Measurements from ENCODE around the gene AGAP1.

Gene AGAP1

GRCh38 chr2:235554385-235554784, 60.5 kb downstream of the AGAP1 start:
- peaks cover 21 to 29% of the 10 kb centered on the region in 2 donors for H3K4me1 ChIP-seq (ENCODE audit: control insufficient read depth in 1 of 2, insufficient read depth in 2 of 2, low read length in 2 of 2)
- no peak overlapping the region for H3K9ac ChIP-seq (ENCODE audit: low read depth in 1 of 2, low read length in 2 of 2)
- no peaks in the 10 kb centered on the region for H3K9me3 ChIP-seq (ENCODE audit: control insufficient read depth in 1 of 2, low read length in 2 of 2)
- no peaks in the 10 kb centered on the region for H3K27me3 ChIP-seq (ENCODE audit: control insufficient read depth in 1 of 2, insufficient read depth in 2 of 2, low read length in 2 of 2)
- no peak overlapping the region for H3K4me3 ChIP-seq (ENCODE audit: low read depth in 1 of 2, low read length in 2 of 2)
- H3K36me3 ChIP-seq (ENCODE audit: control insufficient read depth in 1 of 2, insufficient read depth in 2 of 2, low read length in 2 of 2): no peaks in the 10 kb centered on the region
- H3K27ac ChIP-seq (ENCODE audit: low read depth, low read length): no peak overlapping the region

GRCh38 chr2:235554936-235555335, 61.1 kb downstream of the AGAP1 start:
- no peaks in the 10 kb centered on the region for H3K36me3 ChIP-seq (ENCODE audit: control insufficient read depth in 1 of 2, insufficient read depth in 2 of 2, low read length in 2 of 2)
- no peaks in the 10 kb centered on the region for H3K27me3 ChIP-seq (ENCODE audit: control insufficient read depth in 1 of 2, insufficient read depth in 2 of 2, low read length in 2 of 2)
- H3K4me1 ChIP-seq (ENCODE audit: control insufficient read depth in 1 of 2, insufficient read depth in 2 of 2, low read length in 2 of 2): peaks cover 21 to 29% of the 10 kb centered on the region in 2 donors
- H3K27ac ChIP-seq (ENCODE audit: low read depth, low read length): no peak overlapping the region
- no peaks in the 10 kb centered on the region for H3K9me3 ChIP-seq (ENCODE audit: control insufficient read depth in 1 of 2, low read length in 2 of 2)
- no peak overlapping the region for H3K9ac ChIP-seq (ENCODE audit: low read depth in 1 of 2, low read length in 2 of 2)
- no peak overlapping the region for H3K4me3 ChIP-seq (ENCODE audit: low read depth in 1 of 2, low read length in 2 of 2)

DNA sequence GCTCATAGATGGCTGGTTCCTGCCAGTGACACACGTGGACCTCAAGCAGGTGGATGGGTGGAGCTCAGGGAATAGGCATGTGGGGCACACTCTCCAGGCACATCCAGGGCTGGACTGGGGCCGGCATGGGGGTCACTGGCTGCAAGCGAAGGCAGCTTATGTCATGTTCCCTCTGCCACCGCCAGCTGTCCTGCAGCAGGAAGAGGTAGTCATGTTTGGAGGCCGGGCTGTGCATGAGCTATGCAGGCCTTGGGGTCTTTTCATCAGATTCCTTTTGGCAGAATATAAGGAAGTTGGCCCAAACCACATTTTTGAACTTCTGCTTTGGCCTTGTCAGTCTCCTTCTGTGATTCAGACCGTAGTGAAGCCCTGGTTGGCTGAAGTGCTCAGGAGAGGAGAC, 61.5 kb downstream of the AGAP1 start:
- no peak overlapping the region for H3K4me3 ChIP-seq (ENCODE audit: low read depth in 1 of 2, low read length in 2 of 2)
- no peak overlapping the region for H3K27ac ChIP-seq (ENCODE audit: low read depth, low read length)
- H3K36me3 ChIP-seq (ENCODE audit: control insufficient read depth in 1 of 2, insufficient read depth in 2 of 2, low read length in 2 of 2): no peaks in the 10 kb centered on the region
- no peaks in the 10 kb centered on the region for H3K9me3 ChIP-seq (ENCODE audit: control insufficient read depth in 1 of 2, low read length in 2 of 2)
- peaks cover 25 to 29% of the 10 kb centered on the region in 2 donors for H3K4me1 ChIP-seq (ENCODE audit: control insufficient read depth in 1 of 2, insufficient read depth in 2 of 2, low read length in 2 of 2)
- H3K27me3 ChIP-seq (ENCODE audit: control insufficient read depth in 1 of 2, insufficient read depth in 2 of 2, low read length in 2 of 2): no peaks in the 10 kb centered on the region
- no peak overlapping the region for H3K9ac ChIP-seq (ENCODE audit: low read depth in 1 of 2, low read length in 2 of 2)

GRCh38 chr2:235556086-235556485, 62.2 kb downstream of the AGAP1 start:
- H3K4me3 ChIP-seq (ENCODE audit: low read depth in 1 of 2, low read length in 2 of 2): no peak overlapping the region
- H3K4me1 ChIP-seq (ENCODE audit: control insufficient read depth in 1 of 2, insufficient read depth in 2 of 2, low read length in 2 of 2): peaks cover 32 to 36% of the 10 kb centered on the region in 2 donors
- no peak overlapping the region for H3K27ac ChIP-seq (ENCODE audit: low read depth, low read length)
- no peak overlapping the region for H3K9ac ChIP-seq (ENCODE audit: low read depth in 1 of 2, low read length in 2 of 2)
- no peaks in the 10 kb centered on the region for H3K36me3 ChIP-seq (ENCODE audit: control insufficient read depth in 1 of 2, insufficient read depth in 2 of 2, low read length in 2 of 2)
- H3K9me3 ChIP-seq (ENCODE audit: control insufficient read depth in 1 of 2, low read length in 2 of 2): no peaks in the 10 kb centered on the region
- H3K27me3 ChIP-seq (ENCODE audit: control insufficient read depth in 1 of 2, insufficient read depth in 2 of 2, low read length in 2 of 2): no peaks in the 10 kb centered on the region

DNA sequence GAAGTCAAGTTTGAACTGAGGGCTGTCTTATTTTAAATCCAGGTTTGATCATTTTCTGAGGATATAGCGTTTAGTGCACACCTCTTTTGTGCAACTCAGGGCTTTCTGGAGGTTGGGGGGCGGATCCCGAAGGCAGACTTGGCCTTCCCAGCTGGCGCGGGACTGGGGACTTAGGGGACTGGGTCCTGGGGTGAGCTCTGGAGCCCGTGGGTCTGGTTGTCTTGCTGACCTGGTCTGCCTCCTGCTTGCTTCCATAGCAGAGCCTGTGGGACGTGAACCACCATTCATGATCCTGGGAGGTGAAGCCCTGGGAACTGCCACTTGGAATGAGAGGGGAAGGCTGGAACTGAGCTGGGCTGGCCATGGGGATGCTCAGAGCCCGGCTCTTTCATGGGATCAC, 63.1 kb downstream of the AGAP1 start:
- Histone ChIP-seq H3K9ac (ENCODE audit: low read depth in 1 of 2, low read length in 2 of 2) (no peak overlapping the region), H3K9me3 (ENCODE audit: control insufficient read depth in 1 of 2, low read length in 2 of 2) (no peaks in the 10 kb centered on the region), H3K4me3 (ENCODE audit: low read depth in 1 of 2, low read length in 2 of 2) (no peak overlapping the region), H3K36me3 (ENCODE audit: control insufficient read depth in 1 of 2, insufficient read depth in 2 of 2, low read length in 2 of 2) (no peaks in the 10 kb centered on the region), H3K27ac (ENCODE audit: low read depth, low read length) (no peak overlapping the region), H3K4me1 (ENCODE audit: control insufficient read depth in 1 of 2, insufficient read depth in 2 of 2, low read length in 2 of 2) (peaks cover 32 to 36% of the 10 kb centered on the region in 2 donors), H3K27me3 (ENCODE audit: control insufficient read depth in 1 of 2, insufficient read depth in 2 of 2, low read length in 2 of 2) (no peaks in the 10 kb centered on the region)

DNA sequence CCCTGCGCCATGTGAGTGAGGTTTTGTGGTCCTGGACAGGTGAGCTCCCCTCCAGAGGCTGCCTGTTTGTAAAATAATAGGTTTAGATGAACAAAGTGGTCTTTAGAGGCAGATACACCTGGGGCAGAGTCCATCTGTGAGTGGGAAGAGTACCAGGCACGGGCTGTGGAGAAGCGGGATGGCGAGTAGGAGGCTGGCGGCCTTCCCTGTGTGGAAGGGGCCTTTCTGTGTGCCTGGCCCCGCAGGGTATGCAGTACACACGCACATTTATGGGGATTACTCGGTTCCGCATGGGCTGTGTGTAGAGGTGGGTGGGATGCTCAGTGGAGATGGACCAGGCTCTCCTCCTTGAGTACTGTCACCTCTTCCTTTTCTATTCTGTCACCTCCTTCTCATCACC, 64.1 kb downstream of the AGAP1 start:
- Histone ChIP-seq H3K27me3 (ENCODE audit: control insufficient read depth in 1 of 2, insufficient read depth in 2 of 2, low read length in 2 of 2) (no peaks in the 10 kb centered on the region), H3K27ac (ENCODE audit: low read depth, low read length) (no peak overlapping the region), H3K4me1 (ENCODE audit: control insufficient read depth in 1 of 2, insufficient read depth in 2 of 2, low read length in 2 of 2) (peaks cover 31 to 32% of the 10 kb centered on the region in 2 donors), H3K9me3 (ENCODE audit: control insufficient read depth in 1 of 2, low read length in 2 of 2) (no peaks in the 10 kb centered on the region), H3K36me3 (ENCODE audit: control insufficient read depth in 1 of 2, insufficient read depth in 2 of 2, low read length in 2 of 2) (no peaks in the 10 kb centered on the region), H3K4me3 (ENCODE audit: low read depth in 1 of 2, low read length in 2 of 2) (no peak overlapping the region), H3K9ac (ENCODE audit: low read depth in 1 of 2, low read length in 2 of 2) (no peak overlapping the region)

DNA sequence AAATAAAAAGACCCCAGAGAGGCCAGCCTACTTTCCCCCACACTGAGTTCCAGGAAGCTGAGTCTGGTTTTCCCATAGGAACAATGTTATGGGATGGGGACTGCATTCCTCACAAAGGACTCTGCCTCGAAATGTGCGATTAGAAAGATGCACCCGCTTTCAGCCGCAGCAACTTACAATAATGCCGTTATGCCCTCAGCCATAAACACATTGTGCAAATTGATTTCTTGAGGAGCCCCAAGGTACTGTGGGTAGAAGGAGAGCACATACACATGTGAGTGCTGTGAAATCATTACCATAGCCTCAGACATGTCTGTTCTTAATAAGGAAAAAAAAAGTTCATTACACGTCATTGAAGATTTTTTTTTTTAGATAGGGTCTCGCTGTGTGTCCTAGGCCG, 64.7 kb downstream of the AGAP1 start:
- peaks cover 28 to 30% of the 10 kb centered on the region in 2 donors for H3K4me1 ChIP-seq (ENCODE audit: control insufficient read depth in 1 of 2, insufficient read depth in 2 of 2, low read length in 2 of 2)
- H3K9me3 ChIP-seq (ENCODE audit: control insufficient read depth in 1 of 2, low read length in 2 of 2): no peaks in the 10 kb centered on the region
- no peaks in the 10 kb centered on the region for H3K27me3 ChIP-seq (ENCODE audit: control insufficient read depth in 1 of 2, insufficient read depth in 2 of 2, low read length in 2 of 2)
- H3K36me3 ChIP-seq (ENCODE audit: control insufficient read depth in 1 of 2, insufficient read depth in 2 of 2, low read length in 2 of 2): no peaks in the 10 kb centered on the region
- H3K27ac ChIP-seq (ENCODE audit: low read depth, low read length): no peak overlapping the region
- no peak overlapping the region for H3K4me3 ChIP-seq (ENCODE audit: low read depth in 1 of 2, low read length in 2 of 2)
- no peak overlapping the region for H3K9ac ChIP-seq (ENCODE audit: low read depth in 1 of 2, low read length in 2 of 2)

DNA sequence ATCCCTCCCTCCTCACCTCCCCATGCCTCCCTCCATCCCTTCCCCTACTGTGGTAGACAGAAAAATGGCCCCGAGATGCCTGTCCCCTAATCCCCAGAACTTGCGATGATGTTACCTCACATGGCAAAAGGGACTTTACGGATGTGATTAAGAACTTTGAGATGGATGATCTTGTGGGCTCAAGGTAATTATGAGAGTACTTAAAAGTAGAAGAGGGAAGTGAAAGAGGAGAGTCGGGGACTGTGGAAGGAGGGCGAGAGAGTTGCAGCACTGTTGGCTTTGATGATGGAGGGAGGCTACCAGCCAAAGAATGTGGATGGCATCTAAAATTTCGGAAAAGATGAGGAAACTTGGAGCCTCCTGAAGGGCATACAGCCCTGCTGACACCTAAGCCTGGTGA, 66.5 kb downstream of the AGAP1 start:
- no peaks in the 10 kb centered on the region for H3K27me3 ChIP-seq (ENCODE audit: control insufficient read depth in 1 of 2, insufficient read depth in 2 of 2, low read length in 2 of 2)
- peaks cover 25% of the 10 kb centered on the region in 2 donors for H3K4me1 ChIP-seq (ENCODE audit: control insufficient read depth in 1 of 2, insufficient read depth in 2 of 2, low read length in 2 of 2)
- H3K9me3 ChIP-seq (ENCODE audit: control insufficient read depth in 1 of 2, low read length in 2 of 2): no peaks in the 10 kb centered on the region

DNA sequence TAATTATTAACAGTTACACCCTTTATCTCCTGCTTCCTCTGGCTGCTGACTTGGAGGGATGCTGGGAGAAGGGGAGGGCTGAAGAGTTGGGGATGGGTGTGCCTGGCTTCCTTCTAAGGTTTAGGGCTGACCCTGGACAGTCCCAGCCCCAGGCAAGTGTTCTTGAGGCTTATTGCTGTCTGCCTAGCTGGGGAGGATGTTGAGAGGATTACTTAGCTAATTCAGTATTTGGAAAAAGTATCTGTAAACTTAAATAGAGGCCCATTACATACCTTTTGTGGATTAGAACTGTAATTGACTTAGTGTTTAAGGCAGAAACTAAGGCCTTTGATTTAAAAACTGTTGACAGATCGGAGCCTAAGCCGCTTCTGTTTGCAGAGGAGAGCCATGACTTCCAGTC, 67.6 kb downstream of the AGAP1 start:
- Histone ChIP-seq H3K9ac (ENCODE audit: low read depth in 1 of 2, low read length in 2 of 2) (no peak overlapping the region), H3K36me3 (ENCODE audit: control insufficient read depth in 1 of 2, insufficient read depth in 2 of 2, low read length in 2 of 2) (no peaks in the 10 kb centered on the region)

More for the DNA sequence above, 66.5 kb downstream of the AGAP1 start:
- no peak overlapping the region for H3K4me3 ChIP-seq (ENCODE audit: low read depth in 1 of 2, low read length in 2 of 2)
- H3K9ac ChIP-seq (ENCODE audit: low read depth in 1 of 2, low read length in 2 of 2): no peak overlapping the region
- no peaks in the 10 kb centered on the region for H3K36me3 ChIP-seq (ENCODE audit: control insufficient read depth in 1 of 2, insufficient read depth in 2 of 2, low read length in 2 of 2)
- H3K27ac ChIP-seq (ENCODE audit: low read depth, low read length): no peak overlapping the region

DNA sequence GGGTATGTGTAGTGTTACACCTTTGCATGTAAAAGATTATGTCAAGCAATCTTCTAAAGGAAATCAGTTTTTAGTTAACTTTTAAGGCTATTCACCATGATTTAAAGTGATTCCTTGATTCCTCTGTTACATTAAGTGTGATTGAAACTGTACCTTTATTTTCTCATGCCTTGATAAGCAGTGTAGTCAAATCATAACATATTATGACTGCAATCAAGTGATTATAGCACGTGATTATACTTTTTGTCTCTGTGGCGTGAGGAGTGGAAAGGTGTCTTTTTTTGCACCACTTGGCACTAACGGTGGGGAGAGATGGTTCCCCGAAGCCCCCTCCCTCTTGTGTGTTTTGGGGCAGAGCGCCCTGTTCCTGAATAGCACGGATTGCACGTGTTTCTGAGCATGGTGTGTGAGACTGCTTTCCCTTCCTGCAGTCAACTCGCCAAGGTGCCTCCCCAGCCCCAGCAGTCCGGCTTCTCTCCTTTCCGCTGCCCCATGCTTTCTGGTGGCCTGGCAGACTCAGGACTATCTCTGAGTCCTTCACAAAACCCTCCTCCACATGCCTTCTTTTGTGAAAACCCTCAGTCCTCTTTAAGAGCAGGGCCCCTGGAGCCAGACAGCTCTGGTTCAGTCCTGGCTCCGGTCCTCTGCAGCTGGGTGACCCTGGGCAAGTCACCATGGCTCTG, 68.4 kb downstream of the AGAP1 start:
- no peak overlapping the region for H3K4me3 ChIP-seq (ENCODE audit: low read depth in 1 of 2, low read length in 2 of 2)

More for the DNA sequence above, 67.6 kb downstream of the AGAP1 start:
- Histone ChIP-seq H3K9me3 (ENCODE audit: control insufficient read depth in 1 of 2, low read length in 2 of 2) (no peaks in the 10 kb centered on the region), H3K27me3 (ENCODE audit: control insufficient read depth in 1 of 2, insufficient read depth in 2 of 2, low read length in 2 of 2) (no peaks in the 10 kb centered on the region), H3K27ac (ENCODE audit: low read depth, low read length) (no peak overlapping the region), H3K4me1 (ENCODE audit: control insufficient read depth in 1 of 2, insufficient read depth in 2 of 2, low read length in 2 of 2) (peaks cover 22 to 25% of the 10 kb centered on the region in 2 donors), H3K4me3 (ENCODE audit: low read depth in 1 of 2, low read length in 2 of 2) (no peak overlapping the region)

More for the DNA sequence above, 68.4 kb downstream of the AGAP1 start:
- Histone ChIP-seq H3K4me1 (ENCODE audit: control insufficient read depth in 1 of 2, insufficient read depth in 2 of 2, low read length in 2 of 2) (peaks cover 22 to 25% of the 10 kb centered on the region in 2 donors), H3K9ac (ENCODE audit: low read depth in 1 of 2, low read length in 2 of 2) (no peak overlapping the region), H3K27me3 (ENCODE audit: control insufficient read depth in 1 of 2, insufficient read depth in 2 of 2, low read length in 2 of 2) (no peaks in the 10 kb centered on the region), H3K27ac (ENCODE audit: low read depth, low read length) (no peak overlapping the region), H3K36me3 (ENCODE audit: control insufficient read depth in 1 of 2, insufficient read depth in 2 of 2, low read length in 2 of 2) (no peaks in the 10 kb centered on the region), H3K9me3 (ENCODE audit: control insufficient read depth in 1 of 2, low read length in 2 of 2) (no peaks in the 10 kb centered on the region)

Data from duodenal mucosa (tissue), 2 donors.